Measurements from ENCODE around the gene SLC5A4. TPM values are rescaled to one million over a fixed set of nuclear protein-coding genes. Genes with fewer than 3 reads are reported as not detected.

The SLC5A4 gene
- polyA plus RNA-seq, 1 experiment = not detected

DNA sequence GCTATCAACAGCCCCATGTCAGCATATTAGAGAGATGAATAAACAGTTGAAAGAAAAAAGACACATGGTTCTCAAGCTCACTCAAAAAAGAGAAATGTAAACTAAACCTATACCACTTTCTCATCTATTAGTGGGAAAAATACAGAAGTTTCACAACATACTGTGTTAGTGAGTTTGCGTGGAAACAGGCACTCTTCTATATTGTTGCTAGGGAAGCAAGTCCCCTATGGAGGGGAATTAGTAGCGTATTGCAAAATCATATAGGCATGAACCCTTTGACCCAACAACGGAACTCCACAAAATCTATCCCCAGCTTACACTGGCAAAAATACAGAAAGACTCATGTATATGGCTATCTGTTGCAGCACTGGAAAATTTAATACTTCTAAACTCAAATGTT lies 36.1 kb downstream of the SLC5A4 start:
- Histone ChIP-seq H3K36me3 (ENCODE audit: control insufficient read depth, insufficient read depth, low read length) (no peaks in the 10 kb centered on the region), H3K27me3 (ENCODE audit: control insufficient read depth, insufficient read depth, low read length) (no peaks in the 10 kb centered on the region), H3K4me3 (ENCODE audit: low read depth, low read length) (no peak overlapping the region)
- POLR2A ChIA-PET = no interaction called here
- CTCF ChIA-PET = no interaction called here
- no peak for DNase-seq (ENCODE audit: low read depth)
- TF ChIP-seq, protein P1, sequence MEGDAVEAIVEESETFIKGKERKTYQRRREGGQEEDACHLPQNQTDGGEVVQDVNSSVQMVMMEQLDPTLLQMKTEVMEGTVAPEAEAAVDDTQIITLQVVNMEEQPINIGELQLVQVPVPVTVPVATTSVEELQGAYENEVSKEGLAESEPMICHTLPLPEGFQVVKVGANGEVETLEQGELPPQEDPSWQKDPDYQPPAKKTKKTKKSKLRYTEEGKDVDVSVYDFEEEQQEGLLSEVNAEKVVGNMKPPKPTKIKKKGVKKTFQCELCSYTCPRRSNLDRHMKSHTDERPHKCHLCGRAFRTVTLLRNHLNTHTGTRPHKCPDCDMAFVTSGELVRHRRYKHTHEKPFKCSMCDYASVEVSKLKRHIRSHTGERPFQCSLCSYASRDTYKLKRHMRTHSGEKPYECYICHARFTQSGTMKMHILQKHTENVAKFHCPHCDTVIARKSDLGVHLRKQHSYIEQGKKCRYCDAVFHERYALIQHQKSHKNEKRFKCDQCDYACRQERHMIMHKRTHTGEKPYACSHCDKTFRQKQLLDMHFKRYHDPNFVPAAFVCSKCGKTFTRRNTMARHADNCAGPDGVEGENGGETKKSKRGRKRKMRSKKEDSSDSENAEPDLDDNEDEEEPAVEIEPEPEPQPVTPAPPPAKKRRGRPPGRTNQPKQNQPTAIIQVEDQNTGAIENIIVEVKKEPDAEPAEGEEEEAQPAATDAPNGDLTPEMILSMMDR (IDR thresholded peaks at IDR 0.05; ENCODE audit: insufficient read depth, low read depth, low read length) = no peak

DNA sequence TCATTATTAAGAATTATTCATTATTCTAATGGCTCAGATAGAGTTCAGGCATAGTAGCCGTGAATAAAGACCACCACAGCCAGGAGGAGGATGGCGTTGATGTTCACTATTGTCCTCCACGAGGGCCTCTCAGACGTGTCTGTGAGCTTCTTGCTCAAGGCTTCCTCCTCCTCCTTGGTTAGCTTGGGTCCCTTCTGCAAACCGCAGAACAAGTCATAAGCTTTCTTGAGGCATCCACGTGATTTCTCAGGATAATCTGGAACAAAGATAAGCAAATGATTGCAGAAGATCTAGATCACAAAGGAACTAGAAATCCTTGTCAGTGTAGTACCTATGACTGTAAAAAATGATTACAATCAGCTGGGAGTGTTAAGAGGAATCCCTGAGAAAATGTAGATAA lies 36.7 kb downstream of the SLC5A4 start:
- ChIA-PET POLR2A (no interaction called here), CTCF (no interaction called here)
- no peak for DNase-seq (ENCODE audit: low read depth)
- Histone ChIP-seq H3K4me3 (ENCODE audit: low read depth, low read length) (no peak overlapping the region), H3K36me3 (ENCODE audit: control insufficient read depth, insufficient read depth, low read length) (no peaks in the 10 kb centered on the region), H3K27me3 (ENCODE audit: control insufficient read depth, insufficient read depth, low read length) (no peaks in the 10 kb centered on the region)
- TF ChIP-seq, protein P1 (IDR thresholded peaks at IDR 0.05; ENCODE audit: insufficient read depth, low read depth, low read length) = no peak

DNA sequence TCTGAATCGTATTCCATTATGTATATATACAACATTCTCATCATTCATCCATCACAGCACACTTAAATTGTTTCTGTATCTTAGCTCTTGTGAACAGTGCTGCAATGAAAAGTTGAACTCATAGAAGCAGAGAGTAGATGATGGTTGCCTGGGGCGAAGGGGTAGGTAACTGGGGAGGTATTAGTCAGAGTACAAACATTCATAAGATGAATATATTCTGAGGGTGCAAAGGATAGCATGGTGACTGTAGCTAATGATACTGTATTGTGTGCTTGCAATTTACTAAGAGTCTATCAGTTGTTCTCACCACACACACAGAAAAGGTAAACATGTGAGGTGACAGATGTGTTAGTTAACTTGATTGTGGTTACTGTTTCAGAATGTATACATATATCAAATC lies 37.7 kb downstream of the SLC5A4 start:
- no peaks in the 10 kb centered on the region for H3K27me3 ChIP-seq (ENCODE audit: control insufficient read depth, insufficient read depth, low read length)
- ChIA-PET POLR2A (no interaction called here), CTCF (no interaction called here)
- H3K4me3 ChIP-seq (ENCODE audit: low read depth, low read length) = no peak overlapping the region
- no peaks in the 10 kb centered on the region for H3K36me3 ChIP-seq (ENCODE audit: control insufficient read depth, insufficient read depth, low read length)
- TF ChIP-seq, protein P1 (IDR thresholded peaks at IDR 0.05; ENCODE audit: insufficient read depth, low read depth, low read length) = no peak
- no peak for DNase-seq (ENCODE audit: low read depth)

DNA sequence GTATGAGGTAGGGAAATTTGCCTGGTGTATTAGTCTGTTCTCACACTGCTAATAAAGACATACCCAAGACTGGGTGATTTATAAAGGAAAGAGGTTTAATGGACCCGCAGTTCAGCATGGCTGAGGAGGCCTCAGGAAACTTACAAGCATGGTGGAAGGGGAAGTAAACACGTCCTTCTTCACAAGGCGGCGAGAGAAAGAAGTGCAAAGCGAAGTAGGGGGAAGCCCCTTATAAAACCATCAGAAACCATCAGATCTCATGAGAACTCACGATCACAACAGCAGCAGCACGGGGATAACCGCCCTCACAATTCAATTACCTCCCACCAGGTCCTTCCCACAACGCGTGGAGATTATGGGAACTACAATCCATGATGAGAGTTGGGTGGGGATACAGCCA lies 38.2 kb downstream of the SLC5A4 start:
- POLR2A ChIA-PET = no interaction called here
- DNase-seq (ENCODE audit: low read depth) = no peak

DNA sequence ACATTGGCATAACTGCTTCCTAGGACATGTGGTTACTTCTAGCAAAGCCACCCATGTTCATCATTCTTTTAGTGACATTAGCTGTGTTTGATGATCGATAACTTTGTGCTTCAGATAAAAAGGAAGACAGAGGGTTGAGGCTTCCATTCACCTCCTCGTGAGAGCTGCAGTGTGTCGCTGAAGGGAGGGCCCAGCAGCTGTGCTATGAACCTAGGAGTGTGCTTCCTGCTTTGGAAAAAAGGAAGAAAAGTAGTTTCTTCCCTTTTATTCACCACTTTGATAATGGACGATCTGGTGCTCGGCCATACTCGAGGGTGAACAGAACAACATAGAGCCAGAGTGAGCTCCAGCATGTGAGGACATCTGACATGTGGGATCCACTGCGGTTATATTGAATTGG lies 44.1 kb downstream of the SLC5A4 start:
- Histone ChIP-seq H3K4me3 (ENCODE audit: low read depth, low read length) (no peak overlapping the region), H3K36me3 (ENCODE audit: control insufficient read depth, insufficient read depth, low read length) (no peaks in the 10 kb centered on the region), H3K27me3 (ENCODE audit: control insufficient read depth, insufficient read depth, low read length) (no peaks in the 10 kb centered on the region)
- POLR2A ChIA-PET = no interaction called here
- no peak for DNase-seq (ENCODE audit: low read depth)
- CTCF ChIA-PET = interaction anchor here (1.0 kb wide), 1 partner anchor 620 kb away, joined by 3 read pairs; no protein-coding TSS in a partner anchor
- TF ChIP-seq, protein P1 (IDR thresholded peaks at IDR 0.05; ENCODE audit: insufficient read depth, low read depth, low read length) = no peak

More for the DNA sequence above, 38.2 kb downstream of the SLC5A4 start:
- no peaks in the 10 kb centered on the region for H3K36me3 ChIP-seq (ENCODE audit: control insufficient read depth, insufficient read depth, low read length)
- H3K4me3 ChIP-seq (ENCODE audit: low read depth, low read length) = no peak overlapping the region
- CTCF ChIA-PET = no interaction called here
- no peaks in the 10 kb centered on the region for H3K27me3 ChIP-seq (ENCODE audit: control insufficient read depth, insufficient read depth, low read length)
- TF ChIP-seq, protein P1 (IDR thresholded peaks at IDR 0.05; ENCODE audit: insufficient read depth, low read depth, low read length) = no peak
